Astrocyte of the spinal cord (primary cell): ENCODE data around the gene MYLK.

Source experiments
- DNase-seq: peaks from one replicate; pipeline ENCODE4 v3.0.0; 2011; ENCODE audit warnings: low read depth, low spot score
- H3K4me3 ChIP-seq: 2 replicates; pipeline ENCODE4 v1.5.1; 2011; ENCODE audit warnings: low read depth, mild to moderate bottlenecking, low read length, moderate library complexity
- CTCF ChIP-seq: IDR thresholded peaks from 2 replicates; pipeline ENCODE4 v1.5.1; 2012; ENCODE audit warnings: low read depth, mild to moderate bottlenecking, low read length, inconsistent platforms
- in situ Hi-C: cut with HindIII; loops from 2 replicates; pipeline ENCODE4 v1.10.0; 2017; ENCODE audit warnings: low sequenced_read_pairs

The MYLK gene

GRCh38 chr3:123656274-123656673 lies 227.9 kb downstream of the MYLK start:
- no peak for TF ChIP-seq CTCF
- H3K4me3 ChIP-seq = no peak overlapping the region
- in situ Hi-C loops = no loop called here
- DNase-seq = no peak

- TF ChIP-seq CTCF = no peak
- H3K4me3 ChIP-seq = no peak overlapping the region
- in situ Hi-C loops = no loop called here
- no peak for DNase-seq
Observed at GRCh38 chr3:123655400-123655799, 228.7 kb downstream of the MYLK start.

GRCh38 chr3:123653221-123653682 lies 230.9 kb downstream of the MYLK start:
- in situ Hi-C loops = no loop called here
- TF ChIP-seq CTCF = no peak
- peak; percentile 81 for DNase-seq
- H3K4me3 ChIP-seq = no peak overlapping the region

GRCh38 chr3:123652342-123652984 lies 231.7 kb downstream of the MYLK start:
- H3K4me3 ChIP-seq = no peak overlapping the region
- DNase-seq = peak; percentile 77
- peak; percentile 96 for TF ChIP-seq CTCF
- in situ Hi-C loops = no loop called here

GRCh38 chr3:123651449-123652341 lies 232.4 kb downstream of the MYLK start:
- no peak overlapping the region for H3K4me3 ChIP-seq
- TF ChIP-seq CTCF = peak; percentile 39
- in situ Hi-C loops = no loop called here
- no peak for DNase-seq

- DNase-seq = no peak
- TF ChIP-seq CTCF = no peak
- in situ Hi-C loops = no loop called here
Observed at GRCh38 chr3:123650101-123650500, 234.0 kb downstream of the MYLK start.

More at GRCh38 chr3:123650101-123650500, 234.0 kb downstream of the MYLK start:
- no peak overlapping the region for H3K4me3 ChIP-seq
